Skeletal muscle satellite cell (primary cell): ENCODE data around the gene ACER3.
"Not testable (repeated sequence)": the region's sequence is repeated elsewhere in the genome, so short reads cannot be mapped to it uniquely, and the experiment has no call there.

Source experiments
- H3K27me3 ChIP-seq: 2 replicates; pipeline ENCODE4 v1.7.0; 2013; ENCODE audit warnings: low read length; ENCODE audit not compliant: control insufficient read depth, insufficient read depth
- H3K36me3 ChIP-seq: 2 replicates; pipeline ENCODE4 v1.7.0; 2013; ENCODE audit warnings: mild to moderate bottlenecking, control low read depth, low read length; ENCODE audit not compliant: insufficient read depth
- H3K4me1 ChIP-seq: 2 replicates; pipeline ENCODE4 v1.7.0; 2013; ENCODE audit warnings: low read length; ENCODE audit not compliant: control insufficient read depth, insufficient read depth
- H3K4me2 ChIP-seq: 2 replicates; pipeline ENCODE4 v1.7.0; 2013; ENCODE audit warnings: mild to moderate bottlenecking, low read length
- H3K4me3 ChIP-seq: 2 replicates; pipeline ENCODE4 v1.7.0; 2013; ENCODE audit warnings: low read length
- H3K9ac ChIP-seq: 2 replicates; pipeline ENCODE4 v1.7.0; 2013; ENCODE audit warnings: mild to moderate bottlenecking, low read depth, low read length, moderate library complexity
- H3K9me3 ChIP-seq: replicated peaks from 2 replicates; pipeline ENCODE4 v1.7.0; 2013; ENCODE audit warnings: mild to moderate bottlenecking, control low read depth, low read length

ACER3 gene

GRCh38 chr11:76825726-76826396 lies 34.9 kb upstream of the ACER3 start:
- Histone ChIP-seq H3K4me3 (no peak overlapping the region), H3K9me3 (no peaks in the 10 kb centered on the region), H3K27me3 (peaks cover 2% of the 10 kb centered on the region), H3K9ac (no peak overlapping the region), H3K4me1 (peaks cover 8% of the 10 kb centered on the region), H3K4me2 (no peak overlapping the region), H3K36me3 (no peaks in the 10 kb centered on the region)

GRCh38 chr11:76826508-76826907 lies 34.2 kb upstream of the ACER3 start:
- H3K27me3 ChIP-seq, H3K9ac ChIP-seq, H3K4me3 ChIP-seq, H3K9me3 ChIP-seq, H3K4me1 ChIP-seq, H3K36me3 ChIP-seq, H3K4me2 ChIP-seq: not testable (repeated sequence)

- peaks cover 13% of the 10 kb centered on the region for H3K27me3 ChIP-seq
- H3K9ac ChIP-seq, H3K4me3 ChIP-seq, H3K9me3 ChIP-seq, H3K4me2 ChIP-seq, H3K36me3 ChIP-seq, H3K4me1 ChIP-seq: not testable (repeated sequence)
These were observed 33.7 kb upstream of the ACER3 start for GRCh38 chr11:76827005-76827404.

- Histone ChIP-seq H3K9ac (no peak overlapping the region), H3K4me3 (no peak overlapping the region), H3K4me1 (no peaks in the 10 kb centered on the region), H3K36me3 (no peaks in the 10 kb centered on the region), H3K9me3 (no peaks in the 10 kb centered on the region), H3K27me3 (peaks cover 24% of the 10 kb centered on the region), H3K4me2 (no peak overlapping the region)
These were observed 29.9 kb upstream of the ACER3 start for GRCh38 chr11:76830639-76831327.

GRCh38 chr11:76831686-76832310 lies 28.9 kb upstream of the ACER3 start:
- no peak overlapping the region for H3K9ac ChIP-seq
- H3K4me3 ChIP-seq, result no peak overlapping the region
- H3K9me3 ChIP-seq, result no peaks in the 10 kb centered on the region
- no peak overlapping the region for H3K4me2 ChIP-seq
- H3K27me3 ChIP-seq, result peaks cover 32% of the 10 kb centered on the region
- no peaks in the 10 kb centered on the region for H3K4me1 ChIP-seq
- no peaks in the 10 kb centered on the region for H3K36me3 ChIP-seq

GRCh38 chr11:76832361-76832760 lies 28.4 kb upstream of the ACER3 start:
- H3K4me1 ChIP-seq, result no peaks in the 10 kb centered on the region
- H3K36me3 ChIP-seq, result no peaks in the 10 kb centered on the region
- no peak overlapping the region for H3K4me2 ChIP-seq
- no peaks in the 10 kb centered on the region for H3K9me3 ChIP-seq
- no peak overlapping the region for H3K4me3 ChIP-seq
- H3K27me3 ChIP-seq, result peaks cover 38% of the 10 kb centered on the region
- no peak overlapping the region for H3K9ac ChIP-seq

GRCh38 chr11:76834151-76834550 lies 26.6 kb upstream of the ACER3 start:
- H3K36me3 ChIP-seq, result no peaks in the 10 kb centered on the region
- no peak overlapping the region for H3K9ac ChIP-seq
- H3K27me3 ChIP-seq, result peaks cover 56% of the 10 kb centered on the region
- H3K4me3 ChIP-seq, result no peak overlapping the region
- no peaks in the 10 kb centered on the region for H3K4me1 ChIP-seq
- no peaks in the 10 kb centered on the region for H3K9me3 ChIP-seq
- no peak overlapping the region for H3K4me2 ChIP-seq

- Histone ChIP-seq H3K36me3 (no peaks in the 10 kb centered on the region), H3K4me1 (no peaks in the 10 kb centered on the region), H3K4me3 (no peak overlapping the region), H3K9me3 (no peaks in the 10 kb centered on the region), H3K27me3 (peaks cover 64% of the 10 kb centered on the region), H3K9ac (no peak overlapping the region), H3K4me2 (no peak overlapping the region)
These were observed 25.7 kb upstream of the ACER3 start for GRCh38 chr11:76835036-76835435.

GRCh38 chr11:76835928-76836612 lies 24.6 kb upstream of the ACER3 start:
- Histone ChIP-seq H3K9ac (no peak overlapping the region), H3K4me2 (no peak overlapping the region), H3K4me1 (no peaks in the 10 kb centered on the region), H3K27me3 (peaks cover 71% of the 10 kb centered on the region), H3K9me3 (no peaks in the 10 kb centered on the region), H3K36me3 (no peaks in the 10 kb centered on the region), H3K4me3 (no peak overlapping the region)

- Histone ChIP-seq H3K9ac (no peak overlapping the region), H3K4me3 (no peak overlapping the region), H3K9me3 (no peaks in the 10 kb centered on the region), H3K27me3 (peaks cover 71% of the 10 kb centered on the region), H3K4me1 (no peaks in the 10 kb centered on the region), H3K36me3 (no peaks in the 10 kb centered on the region), H3K4me2 (no peak overlapping the region)
These were observed 24.0 kb upstream of the ACER3 start for GRCh38 chr11:76836613-76837291.
